PC-3 (cell line): ENCODE measurements around the gene PIRT. TPM values are rescaled to one million over a fixed set of nuclear protein-coding genes. Genes with fewer than 3 reads are reported as not detected.

Source experiments
- ATAC-seq: fragments of 200-7000 bp; cut with Tn5 transposase; 2 replicates; pipeline ENCODE4 v1.9.1; 2020; ENCODE audit warnings: mild to moderate bottlenecking, moderate library complexity
- BruUV-seq: library from RNA; stranded (reverse); fragments of 400-500 nt; replicated peaks from 2 replicates; lab custom pipeline; 2021; lab: Mats Ljungman, UMichigan
- CTCF ChIA-PET: fragments of 300-600 bp; sonication (Branson Sonifier 250); formaldehyde crosslinking; loops from one replicate; lab custom pipeline; 2022; ENCODE audit warnings: antibody characterized with exemption; lab: Charles Lee
- POLR2A ChIA-PET: fragments of 300-600 bp; sonication (Branson Sonifier 250); formaldehyde crosslinking; loops from one replicate; lab custom pipeline; 2022; ENCODE audit warnings: antibody characterized with exemption; ENCODE audit not compliant: unreplicated experiment; lab: Charles Lee
- DNase-seq: peaks from one replicate; pipeline ENCODE4 v3.0.0-alpha.2; 2015
- H2AFZ ChIP-seq: fragments of 300-600 bp; sonication (generic); 2 replicates; pipeline ENCODE4 v1.6.0; 2016; ENCODE audit warnings: antibody characterized with exemption, low read length
- H3F3A ChIP-seq: fragments of 300-600 bp; sonication (generic); one replicate; pipeline ENCODE4 v1.6.0; 2017; ENCODE audit warnings: antibody characterized with exemption, low read length, control low read depth, mild to moderate bottlenecking; ENCODE audit not compliant: unreplicated experiment
- H3K27ac ChIP-seq: fragments of 300-600 bp; sonication (generic); 2 replicates; pipeline ENCODE4 v1.5.1; 2016; ENCODE audit warnings: mild to moderate bottlenecking, low read length
- H3K27me3 ChIP-seq: fragments of 300-600 bp; sonication (generic); 2 replicates; pipeline ENCODE4 v1.6.1; 2016; ENCODE audit warnings: low read length, mixed read lengths
- H3K36me3 ChIP-seq: fragments of 300-600 bp; sonication (generic); 2 replicates; pipeline ENCODE4 v1.6.1; 2016; ENCODE audit warnings: low read depth, mixed run types, low read length, mixed read lengths
- H3K4me1 ChIP-seq: fragments of 300-600 bp; sonication (generic); 2 replicates; pipeline ENCODE4 v1.5.1; 2016; ENCODE audit warnings: low read length; ENCODE audit not compliant: insufficient read depth
- H3K4me2 ChIP-seq: fragments of 300-600 bp; sonication (generic); 2 replicates; pipeline ENCODE4 v1.6.0; 2016; ENCODE audit warnings: low read length
- H3K4me3 ChIP-seq: fragments of 300-600 bp; sonication (generic); 2 replicates; pipeline ENCODE4 v1.5.1; 2016; ENCODE audit warnings: mild to moderate bottlenecking, low read length, mixed read lengths
- H3K79me2 ChIP-seq: fragments of 300-600 bp; sonication (generic); 2 replicates; pipeline ENCODE4 v1.6.1; 2017; ENCODE audit warnings: low read length, mixed read lengths
- H3K9ac ChIP-seq: fragments of 300-600 bp; sonication (generic); 2 replicates; pipeline ENCODE4 v1.6.0; 2016; ENCODE audit warnings: mild to moderate bottlenecking, low read length
- H3K9me2 ChIP-seq: fragments of 300-600 bp; sonication (generic); replicated peaks from 2 replicates; pipeline ENCODE4 v1.6.1; 2016; ENCODE audit warnings: mixed run types, low read length, mixed read lengths
- H3K9me3 ChIP-seq: fragments of 300-600 bp; sonication (generic); 2 replicates; pipeline ENCODE4 v1.6.1; 2016; ENCODE audit warnings: low read length, mixed read lengths
- H4K20me1 ChIP-seq: fragments of 300-600 bp; sonication (generic); 2 replicates; pipeline ENCODE4 v1.6.1; 2016; ENCODE audit warnings: low read length, mixed read lengths
- CTCF ChIP-seq: fragments of 300-600 bp; sonication (generic); conservative IDR thresholded peaks from 2 replicates; pipeline ENCODE4 v1.5.1; 2017; ENCODE audit warnings: antibody characterized with exemption, low read depth, mild to moderate bottlenecking, low read length
- EZH2 ChIP-seq: fragments of 300-600 bp; sonication (generic); IDR thresholded peaks from one replicate; pipeline ENCODE4 v1.6.1; 2017; ENCODE audit warnings: antibody characterized with exemption, mild to moderate bottlenecking, low read length; ENCODE audit not compliant: unreplicated experiment
- EZH2phosphoT487 ChIP-seq: fragments of 300-600 bp; sonication (generic); IDR thresholded peaks from 2 replicates; pipeline ENCODE4 v1.6.1; 2018; ENCODE audit warnings: mild to moderate bottlenecking, antibody characterized with exemption, low read length, borderline replicate concordance
- intact Hi-C: fragments of 100-400 bp; cut with micrococcal nuclease; formaldehyde crosslinking; loops from 2 replicates; pipeline ENCODE4 v1.9.0; 2023
- total RNA-seq: library from RNA; depleted of rRNA; stranded (reverse); fragments of >200 nt; gene quantifications from 2 replicates; pipeline ENCODE4 v1.2.3, GENCODE V29; 2014

Gene PIRT
- total RNA-seq, 1 experiment from 2014 or later, result not detected

- no peaks in the 10 kb centered on the region for H3K9me2 ChIP-seq
- no peak for TF ChIP-seq EZH2
- no peak overlapping the region for H2AFZ ChIP-seq
- H3K9ac ChIP-seq, result no peak overlapping the region
- intact Hi-C loops, result no loop called here
- no peak overlapping the region for H3K27ac ChIP-seq
- H3K4me3 ChIP-seq, result no peak overlapping the region
- no peaks in the 10 kb centered on the region for H4K20me1 ChIP-seq
- no peaks in the 10 kb centered on the region for H3K79me2 ChIP-seq
- no peaks in the 10 kb centered on the region for H3F3A ChIP-seq
- ChIA-PET POLR2A (no interaction called here), CTCF (no interaction called here)
- no peaks in the 10 kb centered on the region for H3K9me3 ChIP-seq
- no peak for ATAC-seq
- H3K4me2 ChIP-seq, result no peak overlapping the region
- no peaks in the 10 kb centered on the region for H3K36me3 ChIP-seq
- BruUV-seq, result no TSS peak
- peaks cover 32% of the 10 kb centered on the region for H3K4me1 ChIP-seq
- DNase-seq, result no peak
- no peaks in the 10 kb centered on the region for H3K27me3 ChIP-seq
These were observed 35.2 kb downstream of the PIRT start for GRCh38 chr17:10802496-10803284.

- Histone ChIP-seq H3K27ac (peak overlapping the region; percentile 95), H3K4me3 (no peak overlapping the region), H3K9me3 (no peaks in the 10 kb centered on the region), H3F3A (no peaks in the 10 kb centered on the region), H3K27me3 (no peaks in the 10 kb centered on the region), H3K4me1 (peaks cover 37% of the 10 kb centered on the region), H4K20me1 (no peaks in the 10 kb centered on the region), H3K9ac (peak overlapping the region; percentile 59), H3K4me2 (peak overlapping the region; percentile 22; the same call in 1 of the 2 replicates), H3K79me2 (no peaks in the 10 kb centered on the region), H3K9me2 (no peaks in the 10 kb centered on the region), H2AFZ (no peak overlapping the region), H3K36me3 (no peaks in the 10 kb centered on the region)
- intact Hi-C loops, result no loop called here
- ChIA-PET POLR2A (no interaction called here), CTCF (no interaction called here)
- DNase-seq, result peak; percentile 40
- BruUV-seq, result no TSS peak
- ATAC-seq, result no peak
- no peak for TF ChIP-seq CTCF
- TF ChIP-seq EZH2, result no peak
- no peak for TF ChIP-seq EZH2phosphoT487
These were observed 38.5 kb downstream of the PIRT start for GRCh38 chr17:10799407-10799806.

GRCh38 chr17:10798910-10799309 lies 39.0 kb downstream of the PIRT start:
- no peaks in the 10 kb centered on the region for H3K9me3 ChIP-seq
- no TSS peak for BruUV-seq
- POLR2A ChIA-PET, result no interaction called here
- peak overlapping the region; percentile 59 for H3K9ac ChIP-seq
- no peak overlapping the region for H3K4me3 ChIP-seq
- H3K9me2 ChIP-seq, result no peaks in the 10 kb centered on the region
- H3F3A ChIP-seq, result no peaks in the 10 kb centered on the region
- H3K79me2 ChIP-seq, result no peaks in the 10 kb centered on the region
- TF ChIP-seq EZH2 (no peak), CTCF (no peak), EZH2phosphoT487 (no peak)
- intact Hi-C loops, result no loop called here
- H3K4me1 ChIP-seq, result peaks cover 37% of the 10 kb centered on the region
- no peak overlapping the region for H2AFZ ChIP-seq
- H3K4me2 ChIP-seq, result peak overlapping the region; percentile 53
- no peaks in the 10 kb centered on the region for H4K20me1 ChIP-seq
- CTCF ChIA-PET, result no interaction called here
- DNase-seq (no peak), ATAC-seq (no peak)
- no peaks in the 10 kb centered on the region for H3K36me3 ChIP-seq
- peak overlapping the region; percentile 95 for H3K27ac ChIP-seq
- no peaks in the 10 kb centered on the region for H3K27me3 ChIP-seq
